Suprapubic skin (tissue), 4 donors: ENCODE measurements around the gene KIF5A.

ENCODE experiments used
- CTCF ChIP-seq, 2 donors: fragments of 200-600 bp in 1 of 2; fragments of 450-650 bp in 1 of 2; sonication (generic) in 1 of 2; IDR thresholded peaks; one replicate each; pipeline ENCODE4 v1.5.1; 2016 to 2019; ENCODE audit warnings: antibody characterized with exemption in 2 of 2, mild to moderate bottlenecking in 1 of 2, moderate library complexity in 1 of 2
- EP300 ChIP-seq: sonication (generic); formaldehyde crosslinking; IDR thresholded peaks from one replicate; pipeline ENCODE4 v1.6.1; 2017; ENCODE audit warnings: antibody characterized with exemption
- POLR2A ChIP-seq, 2 donors: fragments of 450-650 bp; IDR thresholded peaks; one replicate each; pipeline ENCODE4 v1.6.1; 2017; ENCODE audit warnings: antibody characterized with exemption in 2 of 2, mild to moderate bottlenecking in 2 of 2, moderate library complexity in 2 of 2
- POLR2AphosphoS5 ChIP-seq, 3 donors: sonication (generic); formaldehyde crosslinking; IDR thresholded peaks; one replicate each; pipeline ENCODE4 v1.6.1; 2017; ENCODE audit warnings: antibody characterized with exemption in 3 of 3

GRCh38 chr12:57579677-57580465, 30.0 kb downstream of the KIF5A start:
- TF ChIP-seq CTCF (IDR thresholded peaks at IDR 0.05) = no peak
- no peak for TF ChIP-seq POLR2A (IDR thresholded peaks at IDR 0.05)
- no peak for TF ChIP-seq POLR2AphosphoS5 (IDR thresholded peaks at IDR 0.05)
- no peak for TF ChIP-seq EP300
